HG02571 (cell line): ENCODE data around the gene E2F1.

Source experiments
- ATAC-seq: cut with Tn5 transposase; IDR thresholded peaks from one replicate; pipeline ENCODE4 v1.9.1; 2021; ENCODE audit warnings: mild to moderate bottlenecking, moderate library complexity; ENCODE audit not compliant: unreplicated experiment

E2F1 gene, protein sequence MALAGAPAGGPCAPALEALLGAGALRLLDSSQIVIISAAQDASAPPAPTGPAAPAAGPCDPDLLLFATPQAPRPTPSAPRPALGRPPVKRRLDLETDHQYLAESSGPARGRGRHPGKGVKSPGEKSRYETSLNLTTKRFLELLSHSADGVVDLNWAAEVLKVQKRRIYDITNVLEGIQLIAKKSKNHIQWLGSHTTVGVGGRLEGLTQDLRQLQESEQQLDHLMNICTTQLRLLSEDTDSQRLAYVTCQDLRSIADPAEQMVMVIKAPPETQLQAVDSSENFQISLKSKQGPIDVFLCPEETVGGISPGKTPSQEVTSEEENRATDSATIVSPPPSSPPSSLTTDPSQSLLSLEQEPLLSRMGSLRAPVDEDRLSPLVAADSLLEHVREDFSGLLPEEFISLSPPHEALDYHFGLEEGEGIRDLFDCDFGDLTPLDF

DNA sequence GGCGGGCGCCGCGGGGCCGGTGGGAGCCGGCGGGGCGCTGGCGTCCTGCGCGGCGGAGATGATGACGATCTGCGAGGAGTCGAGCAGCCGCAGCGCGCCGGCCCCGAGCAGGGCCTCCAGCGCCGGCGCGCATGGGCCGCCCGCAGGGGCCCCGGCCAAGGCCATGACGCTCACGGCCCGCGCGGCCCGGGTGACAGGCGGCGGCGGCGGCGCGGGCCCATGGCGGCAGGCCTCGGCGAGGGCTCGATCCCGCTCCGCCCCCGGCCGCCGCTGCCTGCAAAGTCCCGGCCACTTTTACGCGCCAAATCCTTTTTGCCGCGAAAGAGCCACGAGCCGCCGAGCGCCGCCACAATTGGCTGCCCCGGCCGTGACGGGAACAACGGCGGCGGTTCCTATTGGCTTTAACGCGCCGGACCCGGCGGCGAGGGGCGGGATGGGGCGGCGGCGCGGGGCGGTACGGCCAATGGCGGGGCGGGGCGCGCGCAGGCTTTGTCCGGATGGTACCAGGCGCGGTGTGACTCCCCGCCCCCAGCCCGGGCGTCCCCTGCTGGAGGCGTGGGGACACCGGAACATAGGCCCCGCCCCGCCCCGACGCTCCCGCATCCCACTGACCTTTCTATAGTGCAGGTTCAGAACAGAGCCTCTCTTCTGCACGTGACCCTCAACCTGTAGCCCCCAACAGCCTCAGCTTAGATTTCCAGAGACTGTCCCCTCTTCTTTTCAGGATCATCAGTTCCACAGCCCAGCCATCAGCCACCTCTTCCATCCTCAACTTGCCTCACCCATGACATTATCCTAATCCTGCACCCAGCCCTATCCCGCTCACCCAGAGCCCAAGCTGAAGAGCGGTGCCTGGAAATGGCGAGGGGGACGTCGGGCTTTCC is at the start of gene E2F1:
TSS of gene E2F1 (minus strand) at position 286 of the 884 bp plus-strand sequence. CDS start at position 165, 121 bp downstream.
- peak; percentile 81 for ATAC-seq

DNA sequence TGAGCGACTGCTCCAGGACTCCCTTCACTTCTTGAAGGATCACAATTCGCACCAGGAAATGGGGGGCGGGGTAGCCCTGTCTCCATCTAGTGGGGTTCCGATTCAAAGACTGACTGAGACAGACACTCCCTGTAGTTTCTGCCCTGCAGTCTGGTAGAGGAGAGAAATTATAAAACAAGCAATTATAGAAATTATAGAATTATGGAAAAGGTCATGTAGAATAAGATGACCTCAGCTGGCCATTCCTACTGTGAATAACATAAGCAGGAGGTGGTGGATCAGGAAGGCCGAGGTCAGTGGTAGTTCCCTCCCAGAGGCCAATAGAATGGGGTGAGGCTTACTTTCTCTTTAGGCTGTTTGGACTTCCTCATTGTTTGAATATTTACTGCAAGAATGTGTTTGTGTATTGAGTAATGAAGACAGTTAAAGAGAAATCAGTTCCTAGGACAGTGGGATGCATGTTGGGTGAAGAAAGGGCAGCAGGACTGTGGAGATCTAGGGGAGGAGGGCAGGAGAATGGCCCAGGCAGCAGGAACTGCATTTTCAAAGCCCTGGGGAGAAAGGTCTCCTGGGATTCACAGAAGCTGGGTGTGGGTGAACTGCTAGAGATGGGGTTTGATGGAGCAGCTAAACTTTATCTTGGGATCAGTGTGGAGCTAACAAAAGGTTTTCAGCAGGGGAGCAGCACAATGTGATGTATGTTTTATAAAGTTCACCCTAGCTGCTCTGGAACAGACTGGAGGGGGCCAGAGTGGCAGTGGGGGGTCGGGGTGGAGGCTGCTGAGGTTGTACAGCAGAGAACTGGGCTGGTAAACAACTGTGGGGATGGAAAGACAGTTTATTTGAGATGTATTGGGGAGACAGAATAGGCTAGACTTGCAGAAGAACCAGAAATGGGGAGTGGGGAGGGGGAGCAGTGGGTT is 47.7 kb upstream of the E2F1 start:
- no peak for ATAC-seq

- peak; percentile 61 for ATAC-seq
Measured at GRCh38 chr20:33732166-33732970, 46.2 kb upstream of the E2F1 start.

GRCh38 chr20:33731693-33732165 is 45.5 kb upstream of the E2F1 start, which contains the start of gene ZNF341:
TSS of gene ZNF341 (plus strand) at chr20:33731996. CDS start at chr20:33732022, 26 bp downstream.
- peak; percentile 68 for ATAC-seq

DNA sequence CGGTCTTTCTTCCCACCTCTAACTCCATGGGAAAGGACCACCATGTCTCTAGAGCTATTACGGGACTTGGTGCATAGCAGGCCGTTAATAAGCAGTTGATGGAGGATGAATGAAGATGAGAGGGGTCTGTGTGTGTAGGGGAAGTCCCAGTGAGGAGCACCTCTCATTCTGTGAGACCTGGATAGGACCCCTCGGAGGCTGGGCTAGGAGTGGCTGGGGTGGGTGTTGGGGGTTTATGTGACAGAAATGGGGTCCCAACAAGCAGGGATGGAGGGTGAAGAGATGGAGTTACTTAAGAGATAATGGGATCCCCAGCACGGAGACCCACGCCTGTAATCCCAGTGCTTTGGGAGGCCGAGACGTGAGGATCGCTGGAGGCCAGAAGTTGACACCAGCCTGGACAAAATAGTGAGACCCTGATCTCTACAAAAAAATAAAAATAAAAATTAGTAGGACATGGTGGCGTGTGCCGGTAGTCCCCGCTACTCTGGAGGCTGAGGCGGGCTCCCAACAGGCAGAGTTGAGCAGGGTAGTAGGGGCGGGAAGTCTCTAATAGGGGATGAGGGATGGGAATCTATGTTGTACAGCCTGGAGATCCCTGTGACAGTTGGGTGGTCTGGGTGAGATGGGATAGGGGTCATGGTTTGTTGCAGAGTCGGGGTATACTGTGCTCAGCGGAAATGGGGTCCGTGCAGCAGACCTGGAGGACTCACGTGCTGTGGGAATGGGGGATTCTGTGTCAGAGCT is 44.9 kb upstream of the E2F1 start:
- no peak for ATAC-seq

DNA sequence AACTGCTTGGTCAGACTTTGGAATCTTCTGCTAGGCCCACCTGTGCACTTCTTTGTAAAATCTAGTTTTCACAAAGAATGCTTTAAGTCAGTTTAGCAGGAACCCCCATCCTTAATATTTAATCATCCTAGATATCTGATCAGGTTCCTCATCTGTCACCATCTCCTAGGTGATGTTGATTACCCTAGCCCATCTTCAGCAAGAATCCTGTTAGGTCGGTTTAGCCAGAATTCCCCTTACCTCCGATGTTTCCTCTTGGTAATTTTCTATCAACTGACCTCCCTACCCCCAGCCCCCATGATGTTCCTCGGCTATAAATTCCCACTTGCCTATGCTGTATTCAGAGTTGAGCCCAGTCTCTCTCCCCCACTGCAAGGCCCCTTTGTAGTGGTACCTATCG is 42.9 kb upstream of the E2F1 start:
- ATAC-seq = no peak

DNA sequence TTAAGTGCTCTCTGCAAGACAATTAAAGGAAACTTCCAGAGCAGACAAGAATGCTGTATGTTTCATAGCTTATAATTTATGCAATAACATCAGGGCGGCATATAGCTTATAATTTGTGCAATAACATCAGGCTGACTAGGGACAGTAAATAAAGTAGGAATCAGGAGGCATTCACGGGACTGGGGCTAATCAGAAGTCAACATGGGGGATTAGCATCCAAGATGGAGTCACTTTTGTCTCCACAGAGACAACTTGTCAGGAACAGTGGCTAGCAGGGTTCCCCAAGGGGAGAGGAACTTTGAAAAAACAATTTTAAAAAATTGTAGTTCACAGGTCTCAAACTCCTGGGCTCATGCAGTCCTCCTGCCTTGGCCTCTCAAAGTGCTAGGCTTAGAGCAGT is 42.3 kb upstream of the E2F1 start:
- ATAC-seq = no peak

DNA sequence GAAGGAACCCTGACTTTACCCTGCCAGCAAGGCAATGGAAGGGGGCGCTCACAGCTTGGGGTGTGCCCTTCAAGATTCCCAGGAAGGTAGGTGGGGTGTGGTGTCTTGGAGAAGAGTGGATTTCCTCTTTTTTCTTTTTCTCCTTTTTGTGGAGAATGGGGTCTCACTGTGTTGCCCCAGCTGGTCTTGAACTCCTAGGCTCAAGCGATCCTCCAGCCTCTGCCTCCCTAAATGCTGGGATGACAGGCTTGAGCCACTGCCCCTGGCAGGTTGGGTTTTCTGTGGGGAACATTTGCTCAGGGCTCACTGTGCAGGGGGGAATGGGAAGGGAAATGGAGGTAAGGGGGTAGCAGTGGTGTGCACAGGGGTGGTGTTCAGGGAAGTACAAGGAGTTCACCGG is 41.6 kb upstream of the E2F1 start:
- no peak for ATAC-seq

GRCh38 chr20:33727115-33727479 is 40.9 kb upstream of the E2F1 start:
- ATAC-seq = no peak

GRCh38 chr20:33725607-33726264 is 39.6 kb upstream of the E2F1 start:
- no peak for ATAC-seq

- no peak for ATAC-seq
Measured at GRCh38 chr20:33724439-33725094, 38.4 kb upstream of the E2F1 start.

DNA sequence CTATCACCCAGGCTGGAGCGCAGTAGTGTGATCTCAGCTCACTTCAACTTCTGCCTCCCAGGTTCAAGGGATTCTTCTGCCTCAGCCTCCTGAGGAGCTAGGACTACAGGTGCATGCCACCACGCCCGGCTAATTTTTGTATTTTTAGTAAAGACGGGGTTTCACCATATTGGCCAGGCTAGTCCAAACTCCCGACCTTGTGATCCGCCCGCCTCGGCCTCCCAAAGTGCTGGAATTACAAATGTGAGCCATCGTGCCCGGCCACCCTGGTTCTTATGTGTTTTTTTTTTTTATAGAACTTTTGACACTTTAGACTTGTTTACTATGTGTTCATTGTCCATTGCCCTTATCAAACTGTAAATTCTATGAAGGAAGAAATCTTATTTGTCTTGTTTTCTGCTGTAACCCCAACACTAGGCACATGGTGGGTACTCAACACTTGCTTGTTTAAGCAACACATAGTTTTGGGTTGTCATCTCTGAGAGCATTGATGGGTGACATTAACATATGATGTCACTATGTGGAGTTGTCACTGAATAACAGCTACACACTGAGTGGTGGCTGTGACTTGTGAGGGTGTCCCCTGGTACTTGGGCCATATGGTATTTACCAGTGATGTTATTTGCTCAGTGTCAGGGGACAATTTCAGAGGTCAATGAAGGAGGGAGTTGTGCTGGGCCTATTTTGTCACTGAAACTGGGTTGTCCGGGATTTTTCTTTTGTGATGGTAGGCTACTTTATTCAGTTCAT is 35.4 kb upstream of the E2F1 start:
- no peak for ATAC-seq

GRCh38 chr20:33719989-33720709 is 34.0 kb upstream of the E2F1 start, which contains the start of gene PXMP4:
TSS of gene PXMP4 (minus strand) at chr20:33720310. CDS start at chr20:33720207, 103 bp downstream.
- ATAC-seq = peak; percentile 97

GRCh38 chr20:33719277-33719988 is 33.2 kb upstream of the E2F1 start:
- no peak for ATAC-seq

DNA sequence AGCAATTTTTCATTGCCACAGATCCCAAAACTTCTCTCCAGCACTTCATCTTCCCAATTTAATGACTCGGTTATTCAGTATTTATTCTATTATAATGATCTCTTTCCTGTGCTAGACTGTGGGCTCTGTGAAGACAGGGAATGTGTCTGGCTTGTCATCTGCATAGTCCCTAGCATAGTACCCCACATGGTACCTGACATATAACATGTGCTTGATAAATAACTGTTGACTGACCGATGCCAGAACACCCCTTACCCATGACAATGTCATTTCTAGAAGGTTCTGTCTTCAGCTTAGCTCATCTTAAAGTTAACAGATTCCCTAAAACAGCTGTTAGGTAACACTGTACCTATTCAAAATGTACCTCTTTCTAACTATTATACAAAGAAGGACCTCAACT is 30.3 kb upstream of the E2F1 start:
- ATAC-seq = no peak

GRCh38 chr20:33713865-33714367 is 27.7 kb upstream of the E2F1 start:
- ATAC-seq = no peak
